ENCODE results near the gene SLC16A1.

Gene SLC16A1

GRCh38 chr1:112878321-112878720, 77.7 kb downstream of the SLC16A1 start:
- DNase-seq = no peak

GRCh38 chr1:112877750-112878149, 78.2 kb downstream of the SLC16A1 start:
- DNase-seq = no peak

- no peak for DNase-seq
Measured at GRCh38 chr1:112876315-112876714, 79.7 kb downstream of the SLC16A1 start.

- DNase-seq = no peak
Measured at GRCh38 chr1:112872551-112872962, 83.4 kb downstream of the SLC16A1 start.

GRCh38 chr1:112870887-112871646, 84.9 kb downstream of the SLC16A1 start:
- DNase-seq = no peak

GRCh38 chr1:112869895-112870294, 86.1 kb downstream of the SLC16A1 start:
- DNase-seq = no peak

- no peak for DNase-seq
Measured at GRCh38 chr1:112868191-112868590, 87.8 kb downstream of the SLC16A1 start.

GRCh38 chr1:112866981-112867380, 89.0 kb downstream of the SLC16A1 start:
- DNase-seq = no peak

GRCh38 chr1:112866151-112866550, 89.8 kb downstream of the SLC16A1 start:
- no peak for DNase-seq

GRCh38 chr1:112862753-112863426, 93.1 kb downstream of the SLC16A1 start:
- DNase-seq = no peak

Data from activated CD8-positive, alpha-beta memory T cell treated with anti-CD3 and anti-CD28 coated beads, Interleukin-2, amount 50 U/mL, for 48 hours (primary cell).